CD4-positive, alpha-beta memory T cell (primary cell): ENCODE data around the gene MDM2. TPM values are rescaled to one million over a fixed set of nuclear protein-coding genes. Genes with fewer than 3 reads are reported as not detected.
A peak's percentile ranks its signal among the peaks of the same experiment; 100 is the strongest.
"Not testable (repeated sequence)": the region's sequence is repeated elsewhere in the genome, so short reads cannot be mapped to it uniquely, and the experiment has no call there.

Source experiments
- CTCF ChIA-PET: fragments of 350-600 bp; sonication (Branson Sonifier 250); formaldehyde crosslinking; loops from one replicate; lab custom pipeline; 2021; ENCODE audit warnings: inconsistent platforms; ENCODE audit not compliant: partially characterized antibody; lab: Charles Lee
- POLR2A ChIA-PET: fragments of 350-600 bp; sonication (Branson Sonifier 250); formaldehyde crosslinking; loops from one replicate; lab custom pipeline; 2021; ENCODE audit not compliant: partially characterized antibody; lab: Charles Lee
- DNase-seq, 5 donors: peaks; one replicate each; pipeline versions ENCODE4 v3.0.0 to v3.0.0-alpha.2; 2020 to 2022; ENCODE audit warnings: mixed read lengths in 1 of 5
- H3K27ac ChIP-seq: one replicate; pipeline ENCODE4 v1.7.0; 2013; ENCODE audit warnings: low read depth, low read length
- H3K27me3 ChIP-seq: 2 replicates; pipeline ENCODE4 v1.7.0; 2013; ENCODE audit warnings: mild to moderate bottlenecking, low read length, moderate library complexity; ENCODE audit not compliant: insufficient read depth
- H3K36me3 ChIP-seq: 2 replicates; pipeline ENCODE4 v1.7.0; 2013; ENCODE audit warnings: mild to moderate bottlenecking, low read length, moderate library complexity; ENCODE audit not compliant: insufficient read depth
- H3K4me1 ChIP-seq: 2 replicates; pipeline ENCODE4 v1.7.0; 2013; ENCODE audit warnings: mild to moderate bottlenecking, low read length, moderate library complexity; ENCODE audit not compliant: insufficient read depth
- H3K4me3 ChIP-seq, 2 donors: one replicate each; pipeline ENCODE4 v1.7.0; 2013; ENCODE audit warnings: low read length in 2 of 2, mild to moderate bottlenecking in 1 of 2
- H3K9me3 ChIP-seq, 2 donors: one replicate each; pipeline ENCODE4 v1.7.0; 2013; ENCODE audit warnings: low read length in 2 of 2, control low read depth in 1 of 2; ENCODE audit not compliant: control insufficient read depth in 1 of 2
- H3K27ac Mint-ChIP-seq, 7 donors: one replicate each; pipeline ENCODE4 v1.8.0; 2020 to 2021; ENCODE audit warnings: mixed read lengths in 7 of 7, mild to moderate bottlenecking in 6 of 7, inconsistent platforms in 3 of 7, moderate library complexity in 3 of 7
- H3K27me3 Mint-ChIP-seq, 2 donors: one replicate each; pipeline ENCODE4 v1.8.0; 2020 to 2021; ENCODE audit warnings: mixed read lengths in 2 of 2
- H3K36me3 Mint-ChIP-seq, 2 donors: one replicate each; pipeline ENCODE4 v1.8.0; 2020 to 2021; ENCODE audit warnings: mixed read lengths in 2 of 2, inconsistent platforms in 1 of 2, mild to moderate bottlenecking in 1 of 2
- H3K4me1 Mint-ChIP-seq, 4 donors: one replicate each; pipeline ENCODE4 v1.8.0; 2020 to 2021; ENCODE audit warnings: mixed read lengths in 4 of 4, mild to moderate bottlenecking in 1 of 4
- H3K4me3 Mint-ChIP-seq, 8 donors: one replicate each; pipeline ENCODE4 v1.8.0; 2020 to 2021; ENCODE audit warnings: mixed read lengths in 8 of 8, mild to moderate bottlenecking in 7 of 8, moderate library complexity in 6 of 8, inconsistent platforms in 3 of 8
- H3K9me3 Mint-ChIP-seq, 8 donors: one replicate each; pipeline ENCODE4 v1.8.0; 2020 to 2021; ENCODE audit warnings: mixed read lengths in 8 of 8, mild to moderate bottlenecking in 5 of 8, inconsistent platforms in 3 of 8, moderate library complexity in 1 of 8
- intact Hi-C: fragments of 100-400 bp; cut with micrococcal nuclease; formaldehyde crosslinking; loops from one replicate; pipeline ENCODE4 v1.15.1; 2023
- polyA plus RNA-seq, 2 donors: library from polyadenylated mRNA; unstranded; fragments of 300-500 nt; fragmentation: Illumina TruSeq; gene quantifications; one replicate each; pipeline ENCODE4 v1.2.3, GENCODE V29; 2021
- total RNA-seq, 2 experiments: library from RNA; stranded (reverse); gene quantifications; one replicate each; pipeline ENCODE4 v1.2.3, GENCODE V29; 2021

The MDM2 gene
- total and polyA plus RNA-seq, 4 experiments from 2014 or later = 9.7 to 121 (median 69.9) TPM

DNA sequence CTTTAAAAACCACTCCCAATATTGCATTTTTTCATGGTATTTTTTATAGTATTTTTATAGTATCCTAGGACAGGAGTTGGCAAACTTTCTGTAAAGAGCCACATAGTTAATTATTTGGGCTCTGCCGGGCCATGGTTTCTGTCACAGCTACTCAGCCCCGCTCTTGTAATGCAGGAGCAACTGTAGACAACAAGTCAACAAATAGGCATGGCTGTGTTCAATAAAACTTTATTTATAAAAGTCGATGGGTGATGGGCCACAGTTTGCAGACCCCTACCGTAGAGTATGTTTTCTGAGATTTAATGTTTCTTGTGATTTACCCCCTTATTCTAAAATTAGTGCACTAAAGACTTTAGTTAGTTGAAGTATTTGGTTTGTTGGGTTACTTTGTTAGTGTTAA is 25.5 kb downstream of the MDM2 start:
- Mint-ChIP-seq H3K4me1 (peaks cover 5 to 18% (median 6%) of the 10 kb centered on the region in 4 donors), H3K27me3 (no peaks in the 10 kb centered on the region), H3K36me3 (peaks cover 35 to 51% of the 10 kb centered on the region in 2 donors), H3K27ac (no peak overlapping the region), H3K4me3 (no peak overlapping the region), H3K9me3 (no peaks in the 10 kb centered on the region)
- Histone ChIP-seq H3K9me3 (no peaks in the 10 kb centered on the region), H3K27ac (no peak overlapping the region), H3K4me3 (no peak overlapping the region), H3K4me1 (peaks cover 4% of the 10 kb centered on the region), H3K36me3 (peaks cover 39% of the 10 kb centered on the region), H3K27me3 (no peaks in the 10 kb centered on the region)
- intact Hi-C loops = no loop called here
- ChIA-PET CTCF (interaction anchor here (1.6 to 1.8 kb wide), 2 partner anchors 12 to 25 kb away, joined by 5 to 7 read pairs; partner anchors contain the start of gene MDM2), POLR2A (no interaction called here)
- DNase-seq = no peak

- Histone ChIP-seq H3K9me3 (no peaks in the 10 kb centered on the region), H3K36me3 (peaks cover 49% of the 10 kb centered on the region), H3K27me3 (no peaks in the 10 kb centered on the region), H3K27ac (no peak overlapping the region), H3K4me3 (no peak overlapping the region), H3K4me1 (no peaks in the 10 kb centered on the region)
- peaks cover 0 to 13% (median under 1%) of the 10 kb centered on the region in 4 donors for H3K4me1 Mint-ChIP-seq
- ChIA-PET POLR2A (no interaction called here), CTCF (no interaction called here)
- H3K9me3 Mint-ChIP-seq = no peaks in the 10 kb centered on the region
- H3K27me3 Mint-ChIP-seq = no peaks in the 10 kb centered on the region
- DNase-seq = no peak
- peak overlapping the region in 2 of 7 donors; percentile 26 to 72 for H3K27ac Mint-ChIP-seq
- intact Hi-C loops = no loop called here
- no peak overlapping the region for H3K4me3 Mint-ChIP-seq
- H3K36me3 Mint-ChIP-seq = peaks cover 34 to 52% of the 10 kb centered on the region in 2 donors
Measured at GRCh38 chr12:68835333-68835908, 27.4 kb downstream of the MDM2 start.

DNA sequence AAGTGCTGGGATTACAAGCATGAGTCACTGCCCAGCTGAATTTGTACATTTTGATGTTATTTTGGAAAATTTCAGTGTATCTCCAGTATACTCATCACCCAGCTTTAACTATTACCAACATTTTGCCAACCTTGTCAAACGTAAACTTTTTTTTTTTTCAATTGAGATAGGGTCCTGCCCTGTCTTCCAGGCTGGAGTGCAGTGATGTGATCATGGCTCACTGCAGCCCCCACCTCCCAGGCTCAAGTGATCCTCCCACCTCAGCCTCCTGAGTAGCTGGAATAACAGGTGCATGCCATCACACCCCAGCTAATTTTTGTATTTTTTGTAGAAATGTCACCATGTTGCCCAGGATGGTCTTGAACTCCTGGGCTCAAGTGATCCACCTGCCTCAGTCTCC is 29.2 kb downstream of the MDM2 start:
- Histone ChIP-seq H3K4me3 (no peak overlapping the region), H3K27me3 (no peaks in the 10 kb centered on the region), H3K36me3 (peaks cover 49% of the 10 kb centered on the region), H3K4me1 (no peaks in the 10 kb centered on the region), H3K9me3 (no peaks in the 10 kb centered on the region), H3K27ac (no peak overlapping the region)
- intact Hi-C loops = no loop called here
- ChIA-PET CTCF (interaction anchor here (0.8 to 1.0 kb wide), 2 partner anchors 24 to 97 kb away, joined by 3 read pairs; no protein-coding TSS in a partner anchor), POLR2A (no interaction called here)
- no peak for DNase-seq
- Mint-ChIP-seq H3K36me3 (peaks cover 40 to 57% of the 10 kb centered on the region in 2 donors), H3K4me3 (no peak overlapping the region), H3K27me3 (no peaks in the 10 kb centered on the region), H3K27ac (peak overlapping the region in 1 of 7 donors; percentile 12), H3K4me1 (peaks cover 0 to 11% (median under 1%) of the 10 kb centered on the region in 4 donors), H3K9me3 (no peaks in the 10 kb centered on the region)

GRCh38 chr12:68838046-68838886 is 30.3 kb downstream of the MDM2 start:
- ChIA-PET CTCF (no interaction called here), POLR2A (no interaction called here)
- H3K4me3 Mint-ChIP-seq = no peak overlapping the region
- Histone ChIP-seq H3K4me1 (no peaks in the 10 kb centered on the region), H3K27ac (no peak overlapping the region), H3K36me3 (peaks cover 49% of the 10 kb centered on the region), H3K27me3 (no peaks in the 10 kb centered on the region), H3K4me3 (no peak overlapping the region), H3K9me3 (no peaks in the 10 kb centered on the region)
- intact Hi-C loops = no loop called here
- H3K27me3 Mint-ChIP-seq = no peaks in the 10 kb centered on the region
- peaks cover 41 to 63% of the 10 kb centered on the region in 2 donors for H3K36me3 Mint-ChIP-seq
- H3K27ac Mint-ChIP-seq = peak overlapping the region in 2 of 7 donors; percentile 4 to 40
- DNase-seq = no peak
- no peaks in the 10 kb centered on the region for H3K9me3 Mint-ChIP-seq
- peaks cover 0 to 11% (median 3%) of the 10 kb centered on the region in 4 donors for H3K4me1 Mint-ChIP-seq

GRCh38 chr12:68839183-68840147 is 31.5 kb downstream of the MDM2 start:
- Histone ChIP-seq H3K27me3 (no peaks in the 10 kb centered on the region), H3K27ac (no peak overlapping the region), H3K9me3 (no peaks in the 10 kb centered on the region), H3K4me3 (no peak overlapping the region), H3K4me1 (no peaks in the 10 kb centered on the region), H3K36me3 (peaks cover 46% of the 10 kb centered on the region)
- ChIA-PET CTCF (interaction anchor here (0.9 to 1.1 kb wide), 2 partner anchors 8 to 9 kb away, joined by 3 read pairs; no protein-coding TSS in a partner anchor), POLR2A (no interaction called here)
- Mint-ChIP-seq H3K4me1 (peaks cover 0 to 10% (median 3%) of the 10 kb centered on the region in 4 donors), H3K9me3 (no peaks in the 10 kb centered on the region), H3K36me3 (peaks cover 43 to 63% of the 10 kb centered on the region in 2 donors), H3K27me3 (no peaks in the 10 kb centered on the region), H3K27ac (peak overlapping the region in 2 of 7 donors; percentile 6 to 19), H3K4me3 (no peak overlapping the region)
- intact Hi-C loops = no loop called here
- DNase-seq = no peak

GRCh38 chr12:68841175-68841574 is 33.2 kb downstream of the MDM2 start:
- H3K27ac ChIP-seq, H3K27me3 Mint-ChIP-seq, H3K4me1 ChIP-seq, H3K9me3 ChIP-seq, intact Hi-C loops, H3K4me3 ChIP-seq, POLR2A ChIA-PET, H3K9me3 Mint-ChIP-seq, H3K4me1 Mint-ChIP-seq, H3K4me3 Mint-ChIP-seq, DNase-seq, H3K27me3 ChIP-seq: not testable (repeated sequence)
- Mint-ChIP-seq H3K36me3 (peaks cover 34 to 51% of the 10 kb centered on the region in 2 donors), H3K27ac (peak overlapping the region in 2 of 7 donors; percentile 42 to 71)
- peaks cover 37% of the 10 kb centered on the region for H3K36me3 ChIP-seq
- CTCF ChIA-PET = interaction anchor here (5.9 kb wide), 1 partner anchor 10 kb away, joined by 43 read pairs; no protein-coding TSS in a partner anchor
